B cell (primary cell): ENCODE data around the gene ZBTB12. TPM values are rescaled to one million over a fixed set of nuclear protein-coding genes. Genes with fewer than 3 reads are reported as not detected.

Source experiments
- ATAC-seq: fragments of 200-7000 bp; cut with Tn5 transposase; one replicate; pipeline ENCODE4 v1.10.0; 2021; ENCODE audit warnings: low read depth, mild to moderate bottlenecking, moderate number of reproducible peaks, moderate library complexity
- CTCF ChIA-PET: fragments of 350-600 bp; sonication (Branson Sonifier 250); formaldehyde crosslinking; loops from one replicate; lab custom pipeline; 2021; ENCODE audit warnings: antibody characterized with exemption, inconsistent platforms; lab: Charles Lee
- POLR2A ChIA-PET: fragments of 350-600 bp; sonication (Branson Sonifier 250); formaldehyde crosslinking; loops from one replicate; lab custom pipeline; 2021; ENCODE audit warnings: antibody characterized with exemption; lab: Charles Lee
- DNase-seq: peaks from one replicate; pipeline ENCODE4 v3.0.0; 2013
- H2AFZ ChIP-seq: 2 replicates; pipeline ENCODE4 v1.6.1; 2012; ENCODE audit warnings: mild to moderate bottlenecking, low read depth, low read length; ENCODE audit not compliant: insufficient read depth, poor library complexity, severe bottlenecking
- H3K27ac ChIP-seq, 2 donors: 1 replicate in 1 of 2; 2 replicates in 1 of 2; pipeline ENCODE4 v1.5.1; 2012 to 2013; ENCODE audit warnings: low read length in 2 of 2, mild to moderate bottlenecking in 2 of 2, moderate library complexity in 1 of 2
- H3K27me3 ChIP-seq, 4 experiments: fragments of 200-600 bp in 1 of 4; sonication (generic) in 1 of 4; replicated peaks in 1 of 4; 1 replicate in 2 of 4; 2 replicates in 2 of 4; pipeline versions ENCODE4 v1.6.1 to v1.7.0; 2013 to 2016; ENCODE audit warnings: low read length in 3 of 4, mild to moderate bottlenecking in 2 of 4, mixed read lengths in 1 of 4, moderate library complexity in 1 of 4; ENCODE audit not compliant: insufficient read depth in 4 of 4, control insufficient read depth in 3 of 4; ENCODE audit errors: control extremely low read depth in 1 of 4
- H3K36me3 ChIP-seq, 2 experiments: replicated peaks in 1 of 2; 1 replicate in 1 of 2; 2 replicates in 1 of 2; pipeline versions ENCODE4 v1.6.1 to v1.7.1; 2013; ENCODE audit warnings: low read length in 1 of 2; ENCODE audit not compliant: insufficient read depth in 2 of 2, control insufficient read depth in 1 of 2; ENCODE audit errors: control extremely low read depth in 1 of 2, extremely low read depth in 1 of 2
- H3K4me1 ChIP-seq, 2 donors: fragments of 200-600 bp in 1 of 2; sonication (generic) in 1 of 2; 1 replicate in 1 of 2; 2 replicates in 1 of 2; pipeline versions ENCODE4 v1.5.1 to v1.6.1; 2013 to 2017; ENCODE audit warnings: low read length in 2 of 2; ENCODE audit not compliant: control insufficient read depth in 2 of 2, insufficient read depth in 2 of 2
- H3K4me2 ChIP-seq: replicated peaks from 2 replicates; pipeline ENCODE3; 2012; ENCODE audit warnings: mild to moderate bottlenecking, low read depth, low read length; ENCODE audit not compliant: poor library complexity, severe bottlenecking
- H3K4me3 ChIP-seq, 5 experiments: fragments of 200-600 bp in 1 of 5; sonication (generic) in 1 of 5; 1 replicate in 3 of 5; 2 replicates in 2 of 5; pipeline versions ENCODE4 v1.5.1 to v1.7.0; 2011 to 2016; ENCODE audit warnings: low read length in 4 of 5, mild to moderate bottlenecking in 4 of 5, low read depth in 2 of 5, control low read depth in 1 of 5, moderate library complexity in 1 of 5; ENCODE audit not compliant: insufficient read depth in 1 of 5; ENCODE audit errors: control extremely low read depth in 1 of 5, extremely low read depth in 1 of 5
- H3K79me2 ChIP-seq: fragments of 200-600 bp; sonication (generic); one replicate; pipeline ENCODE4 v1.6.0; 2016; ENCODE audit warnings: low read length; ENCODE audit not compliant: control insufficient read depth, insufficient read depth
- H3K9ac ChIP-seq: fragments of 200-600 bp; sonication (generic); 2 replicates; pipeline ENCODE4 v1.6.1; 2017; ENCODE audit warnings: mild to moderate bottlenecking, low read length, moderate library complexity
- H3K9me3 ChIP-seq, 3 donors: one replicate each; pipeline versions ENCODE4 v1.6.1 to v1.7.1; 2013; ENCODE audit warnings: low read length in 2 of 3; ENCODE audit not compliant: control insufficient read depth in 2 of 3, insufficient read depth in 1 of 3; ENCODE audit errors: control extremely low read depth in 1 of 3
- H4K20me1 ChIP-seq: 2 replicates; pipeline ENCODE4 v1.6.0; 2012; ENCODE audit warnings: mild to moderate bottlenecking, low read length; ENCODE audit not compliant: insufficient read depth, control insufficient read depth, poor library complexity, severe bottlenecking
- H3K27ac Mint-ChIP-seq: one replicate; pipeline ENCODE4 v1.8.0; 2021; ENCODE audit warnings: mixed read lengths
- H3K27me3 Mint-ChIP-seq: one replicate; pipeline ENCODE4 v1.8.0; 2021; ENCODE audit warnings: mixed read lengths
- H3K4me1 Mint-ChIP-seq: one replicate; pipeline ENCODE4 v1.8.0; 2021; ENCODE audit warnings: mixed read lengths
- H3K4me3 Mint-ChIP-seq: one replicate; pipeline ENCODE4 v1.8.0; 2021; ENCODE audit warnings: mixed read lengths
- H3K9me3 Mint-ChIP-seq: one replicate; pipeline ENCODE4 v1.8.0; 2022; ENCODE audit warnings: mixed read lengths; ENCODE audit not compliant: insufficient read depth
- CTCF ChIP-seq: fragments of 200-600 bp; IDR thresholded peaks from one replicate; pipeline ENCODE4 v1.8.0; 2022; ENCODE audit warnings: antibody characterized with exemption, mild to moderate bottlenecking
- EZH2 ChIP-seq: IDR thresholded peaks from 2 replicates; pipeline ENCODE4 v1.6.1; 2012; ENCODE audit warnings: borderline replicate concordance, low read depth, mild to moderate bottlenecking, moderate library complexity, low read length; ENCODE audit not compliant: insufficient read depth, poor library complexity, severe bottlenecking
- WGBS: methylation state at CpG from one replicate; pipeline ENCODE4 v1.1.5; 2013; ENCODE audit warnings: missing lambda C conversion rate; ENCODE audit not compliant: insufficient coverage; 5-methylcytosine and 5-hydroxymethylcytosine counted together
- intact Hi-C: fragments of 100-400 bp; cut with micrococcal nuclease; formaldehyde crosslinking; loops from one replicate; pipeline ENCODE4 v1.10.0; 2022
- polyA plus RNA-seq: library from polyadenylated mRNA; depleted of rRNA; stranded (reverse); fragments of >200 nt; gene quantifications from 2 replicates; pipeline ENCODE4 v1.2.3, GENCODE V29; 2012
- total RNA-seq, 2 donors: library from RNA; stranded (reverse); fragments of 120-200 nt in 1 of 2; gene quantifications; 1 replicate in 1 of 2; 2 replicates in 1 of 2; pipeline versions ENCODE4 v1.2.3 to v1.2.4, GENCODE V29; 2013 to 2022

ZBTB12 gene
- total and polyA plus RNA-seq, 2 donors (not counting 1 experiment from before 2014, with no cell fraction given) = 1.4 to 8.9 TPM

GRCh38 chr6:31922942-31923341 lies 21.1 kb upstream of the ZBTB12 start:
- H3K4me1 Mint-ChIP-seq = no peaks in the 10 kb centered on the region
- no peak overlapping the region for H3K27ac Mint-ChIP-seq
- no peaks in the 10 kb centered on the region for H3K79me2 ChIP-seq
- peak; percentile 40 for DNase-seq
- no peak overlapping the region for H3K4me3 Mint-ChIP-seq
- ChIA-PET CTCF (interaction anchor here (0.7 to 1.3 kb wide), 4 partner anchors 84 to 211 kb away, joined by 3 to 4 read pairs (median 3); no protein-coding TSS in a partner anchor), POLR2A (interaction anchor here (0.6 kb wide), 1 partner anchor 44 kb away, joined by 3 read pairs; the partner anchor contains the start of gene SLC44A4)
- no peak for ATAC-seq
- no peak overlapping the region for H3K27ac ChIP-seq
- intact Hi-C loops = no loop called here
- no peak overlapping the region for H3K4me2 ChIP-seq
- H3K36me3 ChIP-seq = no peaks in the 10 kb centered on the region
- no peaks in the 10 kb centered on the region for H3K4me1 ChIP-seq
- H3K27me3 Mint-ChIP-seq = peaks cover 3% of the 10 kb centered on the region
- no peaks in the 10 kb centered on the region for H3K9me3 Mint-ChIP-seq
- H3K4me3 ChIP-seq = no peak overlapping the region
- no peaks in the 10 kb centered on the region for H4K20me1 ChIP-seq
- H2AFZ ChIP-seq = no peak overlapping the region
- TF ChIP-seq CTCF (no peak), EZH2 (no peak)
- 16% methylated on average over 5 of the region's 5 CpGs for WGBS
- H3K9ac ChIP-seq = no peak overlapping the region
- peaks cover 0 to 4% (median 0%) of the 10 kb centered on the region in 4 experiments for H3K27me3 ChIP-seq
- no peaks in the 10 kb centered on the region for H3K9me3 ChIP-seq

GRCh38 chr6:31920811-31921210 lies 18.9 kb upstream of the ZBTB12 start:
- H3K9me3 Mint-ChIP-seq = no peaks in the 10 kb centered on the region
- CTCF ChIA-PET = interaction anchor here (3.1 kb wide), 1 partner anchor 31 kb away, joined by 12 read pairs; no protein-coding TSS in a partner anchor
- H4K20me1 ChIP-seq = no peaks in the 10 kb centered on the region
- H3K9me3 ChIP-seq = no peaks in the 10 kb centered on the region
- H3K4me1 Mint-ChIP-seq = no peaks in the 10 kb centered on the region
- TF ChIP-seq EZH2 = no peak
- no peak for TF ChIP-seq CTCF
- H3K4me3 ChIP-seq = no peak overlapping the region
- POLR2A ChIA-PET = no interaction called here
- H3K27ac ChIP-seq = no peak overlapping the region
- no peaks in the 10 kb centered on the region for H3K79me2 ChIP-seq
- no peak overlapping the region for H2AFZ ChIP-seq
- 75% methylated on average over 2 of the region's 2 CpGs for WGBS
- H3K27me3 ChIP-seq = no peaks in the 10 kb centered on the region
- intact Hi-C loops = no loop called here
- H3K36me3 ChIP-seq = no peaks in the 10 kb centered on the region
- no peak overlapping the region for H3K9ac ChIP-seq
- H3K4me1 ChIP-seq = no peaks in the 10 kb centered on the region
- no peak for DNase-seq
- H3K27me3 Mint-ChIP-seq = peaks cover 3% of the 10 kb centered on the region
- H3K4me2 ChIP-seq = no peak overlapping the region
- no peak overlapping the region for H3K4me3 Mint-ChIP-seq
- ATAC-seq = no peak
- no peak overlapping the region for H3K27ac Mint-ChIP-seq
